ENCODE measurements around the gene GALNTL6.
"Not testable (repeated sequence)": the region's sequence is repeated elsewhere in the genome, so short reads cannot be mapped to it uniquely, and the experiment has no call there.

Gene GALNTL6

GRCh38 chr4:172963498-172964294 is 1150.5 kb downstream of the GALNTL6 start:
- DNase-seq, result no peak

GRCh38 chr4:172970189-172970588 is 1157.0 kb downstream of the GALNTL6 start:
- DNase-seq, result not testable (repeated sequence)

GRCh38 chr4:172974586-172974985 is 1161.4 kb downstream of the GALNTL6 start:
- no peak for DNase-seq

GRCh38 chr4:172975651-172976229 is 1162.5 kb downstream of the GALNTL6 start:
- DNase-seq, result no peak

- not testable (repeated sequence) for DNase-seq
These were observed 1164.4 kb downstream of the GALNTL6 start for GRCh38 chr4:172977491-172978041.

- DNase-seq, result no peak
These were observed 1165.6 kb downstream of the GALNTL6 start for GRCh38 chr4:172978848-172979247.

GRCh38 chr4:172979332-172979731 is 1166.1 kb downstream of the GALNTL6 start:
- DNase-seq, result no peak

GRCh38 chr4:172980219-172980618 is 1167.0 kb downstream of the GALNTL6 start:
- no peak for DNase-seq

- DNase-seq, result no peak
These were observed 1169.0 kb downstream of the GALNTL6 start for GRCh38 chr4:172982151-172982590.

- no peak for DNase-seq
These were observed 1169.8 kb downstream of the GALNTL6 start for GRCh38 chr4:172983014-172983413.

- no peak for DNase-seq
These were observed 1170.4 kb downstream of the GALNTL6 start for GRCh38 chr4:172983631-172984030.

- no peak for DNase-seq
These were observed 1172.3 kb downstream of the GALNTL6 start for GRCh38 chr4:172985552-172985951.

GRCh38 chr4:172986114-172986513 is 1172.9 kb downstream of the GALNTL6 start:
- no peak for DNase-seq

- DNase-seq, result no peak
These were observed 1177.0 kb downstream of the GALNTL6 start for GRCh38 chr4:172989984-172990820.

- DNase-seq, result no peak
These were observed 1179.6 kb downstream of the GALNTL6 start for GRCh38 chr4:172992648-172993378.

GRCh38 chr4:172995161-172995560 is 1182.0 kb downstream of the GALNTL6 start:
- DNase-seq, result no peak

GRCh38 chr4:172995704-172996103 is 1182.5 kb downstream of the GALNTL6 start:
- no peak for DNase-seq

GRCh38 chr4:172996571-172997216 is 1183.5 kb downstream of the GALNTL6 start:
- DNase-seq, result no peak

GRCh38 chr4:172997217-172997609 is 1184.0 kb downstream of the GALNTL6 start:
- no peak for DNase-seq

- no peak for DNase-seq
These were observed 1184.7 kb downstream of the GALNTL6 start for GRCh38 chr4:172997856-172998255.

- peak; percentile 72 to 79 for DNase-seq
These were observed 1185.6 kb downstream of the GALNTL6 start for GRCh38 chr4:172998527-172999469.

Measured in AML-193 (cell line).